DMS153 (cell line): ENCODE data around the gene RYR2.

Source experiments
- DNase-seq: peaks from one replicate; lab custom pipeline; 2025; lab: John Stamatoyannopoulos, UW

RYR2 gene

GRCh38 chr1:237736372-237737029, 694.5 kb downstream of the RYR2 start:
- DNase-seq, result no peak

GRCh38 chr1:237737448-237737847, 695.5 kb downstream of the RYR2 start:
- no peak for DNase-seq

- DNase-seq, result no peak
Observed at GRCh38 chr1:237737938-237738610, 696.1 kb downstream of the RYR2 start.

- DNase-seq, result no peak
Observed at GRCh38 chr1:237740846-237741245, 698.9 kb downstream of the RYR2 start.

GRCh38 chr1:237745545-237745944, 703.6 kb downstream of the RYR2 start:
- DNase-seq, result no peak

- DNase-seq, result no peak
Observed at GRCh38 chr1:237748171-237748960, 706.4 kb downstream of the RYR2 start.

- no peak for DNase-seq
Observed at GRCh38 chr1:237749122-237749521, 707.1 kb downstream of the RYR2 start.

GRCh38 chr1:237751090-237751489, 709.1 kb downstream of the RYR2 start:
- no peak for DNase-seq

- no peak for DNase-seq
Observed at GRCh38 chr1:237754627-237755026, 712.6 kb downstream of the RYR2 start.

- DNase-seq, result no peak
Observed at GRCh38 chr1:237756304-237756967, 714.5 kb downstream of the RYR2 start.

GRCh38 chr1:237759377-237759776, 717.4 kb downstream of the RYR2 start:
- no peak for DNase-seq

GRCh38 chr1:237760951-237761350, 719.0 kb downstream of the RYR2 start:
- no peak for DNase-seq

- no peak for DNase-seq
Observed at GRCh38 chr1:237763137-237763536, 721.2 kb downstream of the RYR2 start.

GRCh38 chr1:237763751-237764150, 721.8 kb downstream of the RYR2 start:
- DNase-seq, result no peak

GRCh38 chr1:237769916-237770315, 727.9 kb downstream of the RYR2 start:
- DNase-seq, result no peak

GRCh38 chr1:237772009-237772408, 730.0 kb downstream of the RYR2 start:
- DNase-seq, result no peak

- no peak for DNase-seq
Observed at GRCh38 chr1:237774246-237774645, 732.3 kb downstream of the RYR2 start.

- no peak for DNase-seq
Observed at GRCh38 chr1:237779356-237779755, 737.4 kb downstream of the RYR2 start.

- no peak for DNase-seq
Observed at GRCh38 chr1:237786066-237786719, 744.2 kb downstream of the RYR2 start.

GRCh38 chr1:237788069-237788468, 746.1 kb downstream of the RYR2 start:
- DNase-seq, result no peak

GRCh38 chr1:237789619-237790018, 747.6 kb downstream of the RYR2 start:
- no peak for DNase-seq

- DNase-seq, result no peak
Observed at GRCh38 chr1:237791592-237791991, 749.6 kb downstream of the RYR2 start.
